Astrocyte (in vitro differentiated cells and primary cell): Measurements from ENCODE around the gene BTBD8.

Source experiments
- EZH2 ChIP-seq: IDR thresholded peaks from 2 replicates; pipeline ENCODE4 v1.6.1; 2012; ENCODE audit warnings: mild to moderate bottlenecking, low read length, inconsistent platforms; ENCODE audit not compliant: insufficient read depth
- TF ChIP-seq, protein P1 (sequence below): IDR thresholded peaks from 2 replicates; pipeline ENCODE4 v1.5.1; 2011; ENCODE audit warnings: low read depth, mild to moderate bottlenecking, inconsistent platforms, low read length, moderate library complexity; ENCODE audit not compliant: insufficient read depth

- TF ChIP-seq, protein P1, sequence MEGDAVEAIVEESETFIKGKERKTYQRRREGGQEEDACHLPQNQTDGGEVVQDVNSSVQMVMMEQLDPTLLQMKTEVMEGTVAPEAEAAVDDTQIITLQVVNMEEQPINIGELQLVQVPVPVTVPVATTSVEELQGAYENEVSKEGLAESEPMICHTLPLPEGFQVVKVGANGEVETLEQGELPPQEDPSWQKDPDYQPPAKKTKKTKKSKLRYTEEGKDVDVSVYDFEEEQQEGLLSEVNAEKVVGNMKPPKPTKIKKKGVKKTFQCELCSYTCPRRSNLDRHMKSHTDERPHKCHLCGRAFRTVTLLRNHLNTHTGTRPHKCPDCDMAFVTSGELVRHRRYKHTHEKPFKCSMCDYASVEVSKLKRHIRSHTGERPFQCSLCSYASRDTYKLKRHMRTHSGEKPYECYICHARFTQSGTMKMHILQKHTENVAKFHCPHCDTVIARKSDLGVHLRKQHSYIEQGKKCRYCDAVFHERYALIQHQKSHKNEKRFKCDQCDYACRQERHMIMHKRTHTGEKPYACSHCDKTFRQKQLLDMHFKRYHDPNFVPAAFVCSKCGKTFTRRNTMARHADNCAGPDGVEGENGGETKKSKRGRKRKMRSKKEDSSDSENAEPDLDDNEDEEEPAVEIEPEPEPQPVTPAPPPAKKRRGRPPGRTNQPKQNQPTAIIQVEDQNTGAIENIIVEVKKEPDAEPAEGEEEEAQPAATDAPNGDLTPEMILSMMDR, result no peak
- no peak for TF ChIP-seq EZH2
Observed at GRCh38 chr1:92169214-92170005, 89.3 kb downstream of the BTBD8 start.
